Fibroblast of gingiva (primary cell): Measurements from ENCODE around the gene IGSF10.

ENCODE experiments used
- DNase-seq: peaks from one replicate; pipeline ENCODE4 v3.0.0-alpha.2; 2011; ENCODE audit warnings: low read depth

Gene IGSF10

GRCh38 chr3:151419806-151420205, 41.1 kb downstream of the IGSF10 start:
- no peak for DNase-seq

DNA sequence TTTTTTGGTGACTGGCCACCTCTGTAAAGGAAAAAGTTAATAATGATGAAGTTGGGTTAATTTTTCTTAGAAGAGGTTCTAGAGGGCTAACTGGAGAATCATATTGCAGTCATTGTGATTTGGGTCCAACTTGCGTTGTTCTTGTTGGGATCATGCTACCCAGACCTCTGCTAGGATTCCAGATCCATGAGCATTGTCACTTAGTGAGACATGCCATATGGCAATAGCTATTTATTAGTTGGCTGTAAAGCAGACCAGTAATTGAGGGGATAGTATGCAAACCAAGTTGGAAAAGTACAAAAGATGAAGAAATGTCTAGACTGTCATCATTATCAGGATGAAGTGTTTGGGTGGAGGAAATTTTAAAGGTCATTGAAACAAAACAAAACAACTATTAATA, 45.6 kb downstream of the IGSF10 start:
- no peak for DNase-seq

DNA sequence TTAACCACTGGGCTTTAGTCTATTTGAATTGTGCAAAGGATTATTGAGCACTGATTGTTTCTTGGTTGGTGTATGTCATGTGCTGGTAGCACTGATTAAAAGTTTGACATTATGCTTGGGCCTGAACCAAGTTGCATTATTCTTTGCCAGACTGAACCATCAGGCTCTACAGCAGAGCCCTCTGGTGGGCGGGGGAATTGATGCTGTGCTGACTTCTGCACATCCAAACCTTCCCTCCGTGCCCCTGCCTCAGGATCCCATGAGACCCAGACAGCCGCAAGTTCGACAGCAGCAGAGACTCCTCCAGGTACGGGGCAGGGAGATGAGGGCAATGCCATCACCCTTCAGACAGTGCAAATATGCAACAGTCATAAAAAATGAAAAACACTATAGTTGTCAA, 47.9 kb downstream of the IGSF10 start:
- DNase-seq: no peak
